ENCODE measurements around the gene FOXN3.

The FOXN3 gene

DNA sequence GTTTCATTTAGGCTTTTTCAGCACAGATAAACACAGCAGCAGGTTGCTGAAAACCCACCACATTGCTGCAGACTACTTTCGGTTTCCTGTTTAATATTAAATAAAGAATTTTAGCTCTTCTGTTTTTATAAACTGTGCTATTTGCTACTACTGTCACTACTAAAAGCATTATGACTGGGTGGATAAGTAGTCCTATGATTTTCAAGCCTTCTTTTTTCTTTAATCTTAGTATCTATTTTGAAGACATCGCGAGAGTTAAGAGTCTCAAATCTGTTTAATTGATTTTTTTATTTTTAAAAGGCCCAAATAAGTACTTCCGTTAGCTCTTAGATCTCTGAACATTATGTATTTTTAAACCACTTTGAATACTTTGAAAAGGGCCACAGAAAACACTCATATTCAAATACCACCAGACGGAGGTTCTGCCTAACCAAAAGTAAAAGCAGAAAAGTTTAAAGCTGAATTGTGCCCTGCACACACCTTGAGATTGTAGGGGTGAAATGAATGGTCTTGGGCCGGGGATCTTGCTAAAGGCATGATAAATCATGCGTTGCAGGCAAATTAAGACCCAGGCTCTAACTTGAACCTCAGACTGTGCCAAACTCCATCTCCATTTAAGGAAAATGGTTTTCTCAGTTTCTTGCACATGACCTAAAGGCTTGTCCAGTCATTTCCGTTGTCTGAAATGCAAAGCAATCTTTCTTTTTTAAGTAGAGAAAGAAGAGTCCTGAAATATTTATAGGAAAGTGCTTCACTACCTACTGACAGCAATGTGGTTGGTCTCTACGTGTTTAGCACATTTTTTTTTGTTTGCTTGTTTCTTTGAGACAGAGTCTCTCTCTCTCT, 13.6 kb upstream of the FOXN3 start:
- no peak for DNase-seq (ENCODE audit: low read depth in 1 of 2, low spot score in 1 of 2)

DNA sequence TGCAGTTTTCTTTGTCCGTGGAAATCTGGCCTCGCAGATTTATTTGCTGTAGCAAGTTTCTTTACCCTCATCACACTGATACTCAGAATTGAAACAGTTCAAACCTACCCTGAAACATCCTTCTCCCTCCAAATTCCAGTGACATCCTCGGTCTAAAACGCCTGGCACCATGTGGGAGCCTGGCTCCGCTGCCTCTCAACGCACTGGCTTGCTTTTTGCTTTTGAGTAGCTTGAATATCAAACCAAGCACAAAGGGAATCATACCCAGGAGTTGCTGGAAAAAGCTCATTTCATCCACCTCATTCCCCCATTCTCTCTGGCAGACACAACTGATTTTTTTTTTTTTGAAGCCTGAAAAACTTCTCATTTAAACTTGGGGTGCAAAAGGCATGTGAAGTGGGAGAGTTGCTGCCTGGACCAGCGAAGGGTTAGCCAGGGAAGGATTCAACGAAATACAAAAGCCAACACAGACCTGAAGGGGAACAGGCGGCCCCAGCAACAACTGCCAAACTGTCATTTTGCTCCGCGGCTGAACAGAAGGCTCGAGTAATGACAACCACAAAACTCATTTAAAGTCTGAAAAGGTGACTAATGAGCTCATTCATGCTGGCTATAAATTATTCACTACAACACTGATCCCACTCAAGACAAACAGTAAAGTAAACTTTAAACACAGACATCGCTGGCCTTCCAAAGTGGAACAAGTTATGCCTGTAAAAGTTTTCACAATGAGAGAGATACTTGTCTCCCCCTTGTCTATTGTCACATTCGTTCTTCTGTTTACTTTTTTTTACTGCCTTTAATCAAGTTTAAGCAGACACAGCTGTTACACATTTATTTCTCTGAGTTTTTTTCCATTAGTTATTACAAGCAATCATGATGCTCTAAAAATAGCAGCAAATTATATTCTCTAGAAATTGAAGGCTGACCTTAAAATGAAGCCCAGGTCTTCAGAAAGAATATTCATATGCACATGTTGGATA, 12.5 kb upstream of the FOXN3 start:
- no peak for DNase-seq (ENCODE audit: low read depth in 1 of 2, low spot score in 1 of 2)

DNA sequence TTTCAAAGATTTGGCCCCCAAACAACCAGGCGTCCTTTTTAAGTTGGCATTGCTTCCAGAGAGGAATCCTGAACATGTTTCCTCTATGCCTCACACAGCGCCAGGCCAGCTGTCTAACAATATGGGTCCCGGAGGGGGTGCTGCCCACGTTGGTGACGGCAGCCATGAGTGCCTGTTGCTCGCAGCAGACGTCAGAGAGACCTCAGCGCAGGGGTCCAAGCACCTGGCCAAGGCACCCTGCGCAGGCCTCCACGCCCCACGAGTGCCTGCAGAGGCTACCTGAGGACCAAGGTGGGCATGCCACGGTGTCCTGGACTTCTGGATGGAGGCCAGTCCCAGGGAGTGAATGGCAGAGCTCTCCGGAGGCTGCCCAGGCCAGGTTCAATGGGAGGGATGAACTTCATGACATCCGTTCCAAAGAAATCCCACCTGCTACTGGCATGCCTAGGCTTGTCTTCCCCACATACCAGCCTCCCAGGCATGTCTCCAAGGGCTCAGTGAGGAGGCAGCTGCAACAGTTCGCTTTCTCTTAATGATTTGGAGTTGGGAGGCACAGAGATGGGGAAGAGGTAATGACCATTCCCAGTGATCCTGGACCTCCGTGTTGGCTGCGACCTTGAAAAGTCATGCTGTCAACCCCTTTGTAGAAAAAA, 11.6 kb upstream of the FOXN3 start:
- DNase-seq (ENCODE audit: low read depth in 1 of 2, low spot score in 1 of 2), result no peak

DNA sequence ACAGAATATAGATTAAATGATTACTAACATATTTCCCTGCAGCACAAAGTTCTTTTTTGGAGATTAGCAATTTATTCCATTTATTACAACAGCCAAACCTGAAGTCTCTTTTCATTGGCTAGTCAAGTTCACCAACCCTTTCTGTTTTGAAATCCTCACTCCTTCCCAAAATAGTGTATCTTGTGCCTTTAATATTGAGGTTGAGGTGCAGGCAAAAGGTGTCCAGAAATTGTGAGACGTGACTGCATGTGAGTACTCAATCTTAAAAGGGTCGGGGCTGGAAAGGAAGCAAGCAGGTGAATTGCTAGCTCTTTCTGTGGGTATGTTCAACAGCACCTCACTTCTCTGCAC, 11.1 kb upstream of the FOXN3 start:
- DNase-seq (ENCODE audit: low read depth in 1 of 2, low spot score in 1 of 2), result no peak

- DNase-seq (ENCODE audit: low read depth in 1 of 2, low spot score in 1 of 2), result no peak
Observed at GRCh38 chr14:89427426-89428172, 10.6 kb upstream of the FOXN3 start.

GRCh38 chr14:89425931-89426330, 8.9 kb upstream of the FOXN3 start:
- no peak for DNase-seq (ENCODE audit: low read depth in 1 of 2, low spot score in 1 of 2)

DNA sequence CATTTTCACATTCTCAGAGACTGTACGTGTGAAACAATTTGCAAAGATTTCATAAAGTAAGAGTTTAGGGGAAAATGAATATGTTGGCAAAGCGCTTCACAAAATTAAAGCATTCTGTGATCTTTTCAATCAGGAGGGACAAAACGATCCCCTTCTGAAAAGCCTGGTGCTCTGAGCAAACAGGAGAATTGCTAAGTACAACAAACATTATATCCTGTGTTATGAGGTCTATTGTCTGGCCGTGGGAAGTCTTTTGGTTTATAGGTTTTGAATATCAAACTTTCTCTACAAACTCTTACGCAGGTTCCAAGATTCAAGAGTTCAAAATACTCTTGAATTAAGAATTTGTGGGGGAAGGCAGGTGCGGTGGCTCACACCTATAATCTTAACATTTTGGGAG, 7.2 kb upstream of the FOXN3 start:
- no peak for DNase-seq (ENCODE audit: low read depth in 1 of 2, low spot score in 1 of 2)

- DNase-seq (ENCODE audit: low read depth in 1 of 2, low spot score in 1 of 2), result no peak
Observed at GRCh38 chr14:89422952-89423345, 5.9 kb upstream of the FOXN3 start.

GRCh38 chr14:89422181-89422951, 5.3 kb upstream of the FOXN3 start:
- DNase-seq (ENCODE audit: low read depth in 1 of 2, low spot score in 1 of 2), result no peak

GRCh38 chr14:89420502-89420901, 3.5 kb upstream of the FOXN3 start:
- no peak for DNase-seq (ENCODE audit: low read depth in 1 of 2, low spot score in 1 of 2)

- no peak for DNase-seq (ENCODE audit: low read depth in 1 of 2, low spot score in 1 of 2)
Observed at GRCh38 chr14:89419973-89420482, 3.0 kb upstream of the FOXN3 start.

DNA sequence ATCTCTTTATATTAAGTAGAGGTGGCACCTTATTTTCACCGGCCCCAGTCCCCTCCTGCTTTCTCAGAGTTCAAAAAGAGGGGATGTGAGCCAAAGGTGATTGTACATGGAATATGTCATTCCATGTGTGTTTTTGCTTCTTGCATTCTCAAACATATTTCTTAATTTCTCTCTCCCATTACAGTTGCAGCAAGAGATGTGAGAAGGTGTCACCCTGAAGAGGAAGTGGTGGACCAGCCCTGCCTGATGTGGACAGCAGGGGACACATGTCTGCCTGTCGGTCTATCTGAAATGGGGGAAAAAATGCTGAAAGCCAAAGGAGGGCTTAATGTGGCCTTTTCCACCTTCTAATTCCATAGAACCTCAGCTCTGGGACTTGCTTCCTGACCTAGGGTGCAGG, 1.9 kb upstream of the FOXN3 start:
- DNase-seq (ENCODE audit: low read depth in 1 of 2, low spot score in 1 of 2), result no peak

DNA sequence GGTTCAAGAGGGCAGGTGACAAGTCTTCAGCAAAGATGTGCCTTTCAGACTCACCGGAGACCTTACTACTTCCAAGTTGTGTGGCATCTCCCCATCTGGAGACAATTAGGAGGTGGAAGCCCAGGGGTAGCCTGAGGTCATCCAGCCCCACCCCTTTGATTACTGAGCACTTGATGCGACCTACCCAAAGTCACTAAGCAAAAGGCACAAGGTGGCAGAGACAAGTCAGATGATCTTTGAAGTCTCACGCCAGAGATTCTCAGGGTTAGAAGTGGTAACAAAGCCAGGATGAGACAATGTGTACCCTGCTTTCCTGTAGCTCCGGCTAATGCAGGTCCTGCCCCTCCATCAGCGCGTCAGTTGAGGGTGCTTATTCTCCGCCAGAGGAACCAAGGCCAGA, 1.4 kb upstream of the FOXN3 start:
- no peak for DNase-seq (ENCODE audit: low read depth in 1 of 2, low spot score in 1 of 2)

GRCh38 chr14:89417465-89418225, 612 bp upstream of the FOXN3 start:
- DNase-seq (ENCODE audit: low read depth in 1 of 2, low spot score in 1 of 2), result peak; percentile 30 to 36

GRCh38 chr14:89416002-89416995, 734 bp downstream of the FOXN3 start:
- peak; percentile 98 to 100 for DNase-seq (ENCODE audit: low read depth in 1 of 2, low spot score in 1 of 2)

GRCh38 chr14:89415159-89415558, 1.9 kb downstream of the FOXN3 start:
- DNase-seq (ENCODE audit: low read depth in 1 of 2, low spot score in 1 of 2), result no peak

DNA sequence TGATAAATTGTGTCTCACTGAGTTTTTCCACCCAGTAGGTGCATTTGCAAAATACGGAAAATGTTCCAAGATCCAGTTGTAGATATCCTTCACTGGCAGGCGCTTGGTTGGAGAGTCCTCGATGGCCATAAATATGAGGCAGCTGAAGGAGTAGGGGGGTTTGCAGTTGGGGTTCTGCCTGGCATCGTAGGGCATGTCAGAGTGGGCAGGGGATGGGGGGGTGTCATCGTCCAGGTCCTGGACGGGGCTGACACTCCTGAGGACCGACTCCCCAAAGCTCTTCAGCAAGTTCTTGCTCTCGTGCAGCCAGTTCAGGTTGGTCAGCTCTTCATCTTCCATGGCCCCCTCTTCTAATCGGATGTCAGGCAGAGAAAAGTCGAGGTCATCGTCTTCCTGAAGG, 5.1 kb downstream of the FOXN3 start:
- DNase-seq (ENCODE audit: low read depth in 1 of 2, low spot score in 1 of 2), result no peak

DNA sequence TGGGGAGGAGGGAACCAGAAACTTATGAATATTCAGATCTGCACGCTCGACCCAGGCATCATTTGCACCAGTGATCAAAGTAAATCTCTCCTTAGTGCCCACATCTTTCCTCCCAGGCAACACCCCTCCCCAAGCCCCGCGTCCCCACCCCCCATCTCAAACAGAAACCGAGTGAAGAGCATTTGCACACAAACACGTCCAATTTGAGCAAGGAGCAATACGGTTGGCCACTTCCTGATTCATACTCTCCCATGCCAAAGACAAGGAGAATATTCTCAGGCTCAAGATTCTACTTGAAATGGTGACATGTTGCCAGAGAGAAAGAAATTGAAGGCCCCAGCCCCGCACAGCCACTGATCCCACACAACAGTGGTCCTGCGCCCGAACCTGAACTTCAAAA, 7.1 kb downstream of the FOXN3 start:
- no peak for DNase-seq (ENCODE audit: low read depth in 1 of 2, low spot score in 1 of 2)
